GM12892 (cell line): ENCODE measurements around the gene OR52N2.

ENCODE experiments used
- DNase-seq: peaks from one replicate; pipeline ENCODE4 v3.0.0; 2011; ENCODE audit not compliant: insufficient read length
- FAIRE-seq: peaks from 2 replicates; lab custom pipeline; 2011; peaks lifted over from hg19 to GRCh38; lab: Jason Lieb, UNC
- POLR2A ChIP-seq: IDR thresholded peaks from 2 replicates; pipeline ENCODE4 v1.6.1; 2011; ENCODE audit warnings: low read depth, low read length, control low read depth
- POLR2AphosphoS5 ChIP-seq: IDR thresholded peaks from 2 replicates; pipeline ENCODE4 v1.6.1; 2011; ENCODE audit warnings: low read depth, low read length, control low read depth
- TAF1 ChIP-seq: IDR thresholded peaks from 2 replicates; pipeline ENCODE4 v1.6.1; 2011; ENCODE audit warnings: low read depth, mild to moderate bottlenecking, control low read depth, low read length, borderline replicate concordance

Gene OR52N2

DNA sequence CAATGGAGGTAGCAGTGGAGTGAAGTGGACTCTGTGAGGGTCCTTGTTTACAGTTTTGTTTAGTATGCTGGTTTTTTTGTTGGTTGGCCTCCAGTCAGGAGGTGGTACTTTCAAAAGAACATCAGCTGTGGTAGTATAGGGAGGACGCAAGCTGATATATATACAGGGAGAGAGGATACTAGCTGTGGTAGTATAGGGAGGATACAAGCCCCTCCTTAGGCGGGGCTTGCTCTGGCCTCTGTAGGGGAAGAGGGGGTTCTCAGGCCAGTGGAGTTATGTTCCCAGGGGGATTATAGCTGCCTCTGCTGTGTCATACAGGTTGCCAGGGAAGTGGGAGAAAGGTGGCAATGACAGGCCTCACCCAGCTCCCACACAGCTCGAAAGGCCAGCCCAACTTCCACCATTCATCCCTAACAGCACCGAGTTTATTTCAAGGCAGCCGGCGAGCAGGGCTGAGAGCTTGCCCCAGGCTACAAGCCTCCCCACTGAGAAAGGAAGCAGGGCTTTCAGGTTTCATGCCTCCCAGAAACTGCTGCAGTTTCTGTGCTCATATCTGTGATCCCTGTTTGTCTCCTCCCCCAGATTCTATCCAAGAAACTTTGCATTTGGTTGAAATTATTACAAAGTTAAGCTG, 22.6 kb downstream of the OR52N2 start:
- no peak for FAIRE-seq
- TF ChIP-seq POLR2AphosphoS5, result no peak
- no peak for TF ChIP-seq TAF1
- no peak for TF ChIP-seq POLR2A
- DNase-seq, result no peak

DNA sequence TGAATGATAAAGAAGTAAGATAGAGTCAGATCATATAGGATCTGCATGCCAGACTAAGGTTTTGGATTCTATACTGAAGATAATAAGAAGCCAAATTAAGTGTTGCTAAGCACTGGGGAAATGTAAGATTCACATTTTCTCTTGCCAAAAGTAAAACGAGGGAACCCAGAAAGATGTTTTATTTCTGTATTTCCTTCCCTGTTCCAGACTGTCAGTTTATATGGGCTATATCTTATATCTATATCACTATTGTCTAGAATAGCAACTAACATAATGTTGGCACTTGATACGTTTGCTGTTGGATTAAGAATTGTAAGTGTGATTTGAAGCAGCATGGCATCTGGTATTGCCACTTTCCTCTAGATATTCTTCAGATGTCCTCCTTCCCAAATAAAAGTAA, 24.7 kb downstream of the OR52N2 start:
- DNase-seq (no peak), FAIRE-seq (no peak)
- TF ChIP-seq TAF1 (no peak), POLR2AphosphoS5 (no peak), POLR2A (no peak)

GRCh38 chr11:5837695-5838094, 29.0 kb downstream of the OR52N2 start:
- TF ChIP-seq POLR2A (no peak), TAF1 (no peak), POLR2AphosphoS5 (no peak)
- FAIRE-seq (no peak), DNase-seq (no peak)

DNA sequence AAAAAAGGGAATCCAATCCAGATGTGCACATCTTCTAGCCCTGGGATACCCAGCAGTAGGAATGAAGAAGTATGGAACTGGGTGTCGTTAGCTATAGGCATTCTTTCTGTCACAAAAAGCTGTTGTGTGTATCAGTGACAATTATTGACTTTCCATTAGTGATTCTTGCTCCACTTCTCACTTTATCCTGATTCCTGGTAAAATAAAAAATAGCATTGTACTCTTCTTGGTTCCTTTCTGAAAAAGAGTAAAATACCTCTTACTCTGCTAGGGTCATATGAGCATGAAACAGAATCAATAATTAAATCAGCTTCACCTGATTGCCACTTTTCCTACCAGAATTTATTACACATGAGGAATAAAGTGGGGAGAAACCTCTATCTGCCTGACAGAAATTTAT, 33.1 kb downstream of the OR52N2 start, which contains the start of gene OR52E6:
TSS of gene OR52E6 (minus strand) at position 101 of the 400 bp plus-strand sequence. CDS start at position 101, 0 bp downstream.
- TF ChIP-seq POLR2AphosphoS5 (no peak), TAF1 (no peak), POLR2A (no peak)
- no peak for DNase-seq
- no peak for FAIRE-seq

GRCh38 chr11:5846701-5847100, 38.0 kb downstream of the OR52N2 start:
- FAIRE-seq (no peak), DNase-seq (no peak)
- TF ChIP-seq TAF1 (no peak), POLR2AphosphoS5 (no peak), POLR2A (no peak)

DNA sequence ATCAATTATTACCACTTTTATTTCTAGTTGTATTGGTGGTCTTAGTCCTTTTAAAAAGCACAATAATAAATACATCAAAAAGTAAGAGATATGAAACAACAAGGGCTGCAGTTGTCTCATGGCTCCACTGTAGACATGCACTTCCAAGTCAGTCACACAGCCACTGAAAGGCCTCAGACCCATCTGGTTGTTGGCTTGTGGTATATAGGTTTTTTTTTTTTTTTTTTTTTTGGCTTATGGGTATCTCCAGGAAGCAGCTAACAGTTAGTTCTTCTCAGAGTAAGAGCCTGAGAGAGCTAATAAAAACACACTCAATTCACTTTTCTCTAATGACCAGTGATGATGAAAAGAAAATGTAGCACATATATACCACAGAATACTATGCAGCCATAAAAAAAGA, 39.0 kb downstream of the OR52N2 start:
- FAIRE-seq, result no peak
- DNase-seq, result no peak
- TF ChIP-seq TAF1 (no peak), POLR2AphosphoS5 (no peak), POLR2A (no peak)

DNA sequence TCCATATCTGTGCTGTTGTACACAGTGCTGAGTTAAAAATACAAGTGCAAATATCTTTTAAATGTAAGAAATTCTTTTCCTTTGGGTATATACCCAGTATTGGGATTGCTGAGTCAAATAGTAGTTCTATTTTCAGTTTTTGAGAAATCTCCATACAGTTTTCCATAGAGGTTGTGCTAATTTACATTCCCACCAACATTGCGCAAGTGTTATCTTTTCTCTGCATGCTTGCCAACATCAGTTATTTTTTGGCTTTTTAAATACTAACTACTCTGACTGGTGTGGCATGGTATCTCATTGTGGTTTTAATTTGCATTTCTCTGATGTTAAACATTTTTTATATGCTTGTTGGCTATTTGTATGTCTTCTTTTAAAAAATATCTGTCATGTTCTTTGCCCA, 42.3 kb downstream of the OR52N2 start:
- FAIRE-seq (no peak), DNase-seq (no peak)
- TF ChIP-seq POLR2A (no peak), POLR2AphosphoS5 (no peak), TAF1 (no peak)

GRCh38 chr11:5857590-5857989, 48.9 kb downstream of the OR52N2 start, which contains the start of gene OR52E8:
Gene OR52E8, minus strand, starts transcription at chr11:5857690. Its CDS starts 0 bp downstream, at chr11:5857690.
- no peak for DNase-seq
- TF ChIP-seq POLR2AphosphoS5 (no peak), POLR2A (no peak), TAF1 (no peak)
- FAIRE-seq, result no peak

DNA sequence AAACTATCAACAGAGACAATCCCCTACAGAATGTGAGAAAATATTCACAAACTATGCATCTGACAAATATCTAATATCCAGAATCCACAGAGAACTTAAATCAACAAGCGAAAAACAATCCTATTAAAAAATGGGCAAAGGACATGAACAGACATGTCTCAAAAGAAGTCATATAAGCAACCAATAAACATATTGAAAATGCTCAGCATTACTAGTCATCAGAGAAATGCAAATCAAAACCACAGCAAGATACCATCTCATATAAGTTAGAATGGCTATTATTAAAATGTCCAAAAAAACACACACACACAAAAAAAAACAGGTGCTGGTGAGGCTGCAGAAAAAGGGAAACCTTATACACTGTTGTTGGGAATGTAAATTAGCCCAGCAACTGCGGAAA, 57.1 kb downstream of the OR52N2 start:
- no peak for DNase-seq
- FAIRE-seq, result no peak
- TF ChIP-seq TAF1 (no peak), POLR2A (no peak), POLR2AphosphoS5 (no peak)
